Ramos (cell line): ENCODE data around the gene KLHDC4.
"Not testable (repeated sequence)": the region's sequence is repeated elsewhere in the genome, so short reads cannot be mapped to it uniquely, and the experiment has no call there.

ENCODE experiments used
- in situ Hi-C: fragments of 300-500 bp; cut with MboI; formaldehyde crosslinking; loops from one replicate; pipeline ENCODE4 v1.14.3; 2022; ENCODE audit warnings: low sequenced_read_pairs; ENCODE audit not compliant: unreplicated experiment

Gene KLHDC4

DNA sequence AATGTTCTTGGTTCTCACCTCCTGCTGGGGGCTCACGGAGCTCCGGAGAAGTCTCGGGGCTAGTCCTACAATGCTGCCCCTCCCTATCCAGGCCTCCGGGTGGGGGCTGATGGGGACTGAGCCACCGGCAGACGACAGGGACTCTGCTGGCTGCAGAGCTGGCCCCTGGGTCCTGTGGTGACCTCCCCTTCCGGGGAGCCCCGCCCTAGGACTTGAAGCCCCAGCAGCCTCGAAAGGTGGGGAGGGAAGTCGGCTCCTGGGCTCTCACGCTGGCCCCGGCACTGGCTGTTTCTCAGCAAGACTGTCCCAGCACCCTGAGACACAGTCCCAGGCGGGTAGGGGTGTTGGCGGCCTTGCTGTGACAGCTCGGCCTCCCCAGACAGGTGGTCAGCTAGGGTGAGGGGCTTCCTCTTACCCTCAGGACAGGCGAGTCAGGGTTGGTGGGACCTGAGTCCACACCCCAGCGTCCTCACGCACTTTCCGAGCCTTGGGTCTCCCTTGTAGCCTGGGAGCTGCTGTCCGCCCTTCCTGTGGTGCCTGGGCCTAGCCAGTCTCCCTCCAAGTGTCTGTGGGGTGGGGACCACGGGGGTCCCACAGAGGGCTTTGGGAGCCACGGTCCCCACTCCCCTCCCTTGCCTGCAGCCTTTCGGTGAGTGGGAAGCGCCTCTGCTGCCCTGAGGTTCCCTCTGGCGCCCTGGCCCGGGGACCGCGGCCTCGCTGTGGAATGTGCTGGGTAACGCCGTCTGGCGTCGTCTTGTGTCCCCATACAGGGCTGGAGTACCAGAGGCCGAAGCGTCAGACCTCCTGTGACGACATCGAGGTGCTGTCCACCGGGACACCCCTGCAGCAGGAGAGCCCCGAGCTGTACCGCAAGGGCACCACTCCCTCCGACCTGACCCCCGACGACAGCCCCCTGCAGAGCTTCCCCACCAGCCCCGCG lies 76.6 kb downstream of the KLHDC4 start:
- in situ Hi-C loops: no loop called here

DNA sequence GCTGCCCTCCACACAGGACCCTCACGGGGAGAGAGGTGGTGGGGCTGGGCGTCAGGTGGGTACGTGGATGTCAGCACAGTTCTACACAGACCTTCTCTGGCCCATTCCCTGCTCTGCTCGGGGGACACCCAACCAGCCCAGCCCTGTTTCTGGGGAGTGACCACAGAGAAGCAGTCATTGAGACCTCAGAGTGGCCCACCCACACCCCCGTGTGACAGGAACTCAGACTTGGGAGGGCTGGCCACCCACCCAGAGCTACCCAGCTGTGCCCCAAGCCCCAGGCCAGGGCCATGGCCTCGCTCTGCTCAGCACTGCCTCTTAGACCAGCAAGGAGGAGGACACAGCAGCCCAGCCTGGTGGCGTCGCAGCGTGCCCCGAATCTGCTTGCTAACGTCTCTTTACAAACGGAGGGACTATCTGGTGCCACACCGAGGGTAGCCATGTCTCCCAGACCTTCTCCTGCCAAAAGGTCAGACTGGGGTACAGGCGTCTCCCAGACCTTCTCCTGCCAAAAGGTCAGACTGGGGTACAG lies 77.7 kb downstream of the KLHDC4 start:
- in situ Hi-C loops: no loop called here

DNA sequence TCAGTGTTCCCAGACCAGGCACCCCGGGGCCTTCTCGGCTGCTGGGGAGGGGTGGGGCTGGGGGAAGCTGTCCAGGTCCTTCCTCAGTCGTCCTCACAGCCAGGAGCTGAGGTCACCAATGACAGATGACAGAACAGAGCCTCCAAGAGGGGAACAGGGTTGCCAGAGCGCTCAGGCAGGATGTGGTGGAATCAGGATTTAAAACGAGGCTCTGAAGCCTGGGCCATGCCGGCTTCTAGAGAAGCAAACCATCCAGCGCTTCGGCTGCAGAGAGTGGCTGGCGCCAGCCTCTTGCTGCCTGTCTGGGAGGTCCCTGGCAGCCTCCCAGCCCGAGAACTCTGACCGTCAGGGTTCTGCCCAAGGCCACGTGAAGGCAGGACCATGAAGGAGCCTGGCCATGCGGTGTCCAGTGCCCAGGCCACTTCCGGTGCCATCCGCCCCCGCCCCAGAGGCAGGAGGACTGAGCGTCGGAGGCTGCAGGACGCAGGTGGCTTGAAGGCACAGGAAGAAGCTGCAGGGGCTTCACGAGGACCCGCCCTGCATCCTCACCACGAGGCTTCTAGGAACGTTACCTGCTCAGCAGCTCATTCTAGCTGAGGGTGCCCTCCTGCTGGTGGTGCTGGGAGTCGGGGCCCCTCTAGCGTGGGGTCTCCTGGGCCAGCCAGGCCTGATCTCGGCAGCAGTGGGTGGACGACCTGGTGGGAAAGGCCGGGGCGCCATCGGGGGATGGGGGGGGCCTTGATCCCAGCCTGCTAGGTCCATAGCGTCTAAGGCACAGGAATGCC lies 78.5 kb downstream of the KLHDC4 start:
- in situ Hi-C loops: no loop called here

DNA sequence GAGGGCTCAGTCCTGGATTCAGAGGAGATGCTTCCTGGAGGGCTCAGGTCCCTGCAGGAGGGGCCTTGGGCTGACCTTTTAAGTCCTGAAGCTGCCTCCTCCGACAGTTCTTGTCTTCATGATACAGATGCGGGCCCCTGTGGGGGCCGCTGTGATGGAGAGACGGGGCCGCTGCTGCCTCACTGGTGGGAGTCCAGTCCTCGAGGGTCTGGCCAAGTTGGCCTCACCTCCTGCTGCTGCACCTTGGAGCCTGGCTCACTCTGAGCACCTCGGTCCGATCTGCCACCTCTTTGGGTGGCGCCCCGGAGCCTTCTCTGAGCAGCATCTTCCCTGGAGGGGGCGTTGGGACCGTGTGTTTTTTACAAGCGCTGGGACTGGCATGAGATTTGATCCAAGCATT lies 79.1 kb downstream of the KLHDC4 start:
- in situ Hi-C loops: no loop called here

DNA sequence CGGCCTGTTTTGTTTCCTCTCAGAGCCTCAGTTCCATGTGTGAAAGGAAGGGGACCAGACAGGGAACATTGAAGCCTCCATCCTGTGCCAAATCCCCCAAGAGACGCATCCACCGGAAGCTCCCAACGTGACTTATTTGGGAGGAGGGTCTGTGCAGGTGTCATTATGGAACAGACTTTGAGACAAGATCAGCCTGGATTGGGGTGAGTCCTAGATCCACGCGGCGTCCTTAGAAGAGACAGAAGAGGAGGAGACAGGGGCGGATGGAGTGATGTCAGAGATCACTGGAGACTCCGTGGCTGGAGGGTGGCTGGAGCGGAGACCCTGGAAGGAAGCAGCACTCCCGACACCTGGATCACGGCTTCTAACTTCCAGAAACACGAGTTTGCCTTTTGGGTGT lies 80.0 kb downstream of the KLHDC4 start:
- in situ Hi-C loops: no loop called here

DNA sequence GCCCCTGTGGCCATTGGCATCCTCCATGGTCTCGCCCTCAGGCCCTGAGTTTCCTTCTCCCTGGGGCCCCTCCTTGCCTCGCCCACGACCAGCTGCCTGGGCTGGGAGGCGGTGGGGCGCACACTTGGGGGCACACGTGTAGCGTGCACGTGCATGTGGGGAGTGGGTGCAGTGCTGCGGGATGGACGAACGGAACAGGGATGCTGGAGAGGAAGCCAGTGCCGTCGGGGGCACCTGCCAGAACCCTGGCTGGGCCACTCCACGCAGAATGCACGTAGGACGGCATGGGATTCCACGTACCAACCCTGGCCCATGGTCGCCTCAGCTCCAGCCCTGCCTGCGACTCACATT lies 80.4 kb downstream of the KLHDC4 start:
- in situ Hi-C loops: no loop called here

DNA sequence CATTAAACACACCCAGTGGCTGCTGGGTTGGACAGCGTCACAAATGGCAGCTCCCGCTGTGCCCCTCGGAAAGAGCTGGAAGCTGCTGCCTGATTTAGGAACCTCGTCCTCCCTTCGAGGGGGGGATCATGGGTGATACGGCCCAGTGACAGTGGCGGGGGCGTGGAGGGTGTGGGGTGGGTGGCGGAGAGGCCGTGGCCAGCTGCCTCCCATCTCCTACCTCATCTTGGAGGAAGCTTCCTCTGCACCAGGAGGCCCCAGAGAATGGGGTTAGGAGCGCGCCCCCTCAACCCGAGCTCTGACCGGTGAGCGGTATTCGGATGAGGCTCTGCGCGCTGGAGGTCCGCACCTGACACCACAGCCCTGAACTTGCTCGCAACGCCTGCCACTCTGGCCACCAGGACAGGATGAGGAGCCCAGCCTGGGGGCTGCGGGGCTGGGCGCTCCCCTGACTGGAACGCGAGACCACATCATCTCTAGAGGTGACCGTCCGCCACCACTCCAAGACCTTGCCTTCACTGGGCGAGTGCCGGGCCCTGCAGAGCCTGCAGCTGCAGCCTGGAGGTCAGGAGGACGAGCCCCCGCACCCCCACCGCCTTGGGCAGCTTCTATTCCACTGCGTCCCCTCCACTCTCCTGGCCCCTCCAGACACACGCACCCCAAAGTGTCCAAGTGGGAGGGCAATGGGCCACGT lies 80.9 kb downstream of the KLHDC4 start:
- in situ Hi-C loops: no loop called here

DNA sequence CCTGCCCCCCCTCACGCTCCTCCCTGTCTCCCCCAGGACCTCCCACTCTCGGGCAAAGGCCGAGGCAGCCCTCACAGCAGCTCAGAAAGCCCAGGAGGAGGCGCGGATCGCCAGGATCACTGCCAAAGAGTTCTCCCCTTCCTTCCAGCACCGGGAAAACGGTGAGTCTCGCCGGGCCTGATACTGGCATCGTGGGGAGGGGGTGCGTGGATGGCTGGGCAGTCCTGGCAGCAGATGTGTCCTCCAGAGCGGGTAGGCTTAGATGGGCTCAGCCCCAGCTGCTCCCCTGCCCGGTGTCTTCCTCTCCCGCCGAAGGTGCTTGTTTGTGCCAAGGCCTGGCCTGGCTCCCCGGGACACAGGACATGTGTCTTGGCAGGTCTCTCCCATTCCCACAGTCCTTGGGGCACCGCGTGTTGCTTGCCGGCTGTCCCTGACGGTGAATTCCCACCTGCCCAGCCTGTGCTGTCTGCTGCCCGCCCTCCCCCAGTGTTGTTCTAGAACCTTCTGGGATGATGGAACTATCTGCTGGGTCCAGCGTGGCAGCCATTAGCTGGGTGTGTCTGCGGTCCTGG lies 81.6 kb downstream of the KLHDC4 start:
- in situ Hi-C loops: no loop called here

DNA sequence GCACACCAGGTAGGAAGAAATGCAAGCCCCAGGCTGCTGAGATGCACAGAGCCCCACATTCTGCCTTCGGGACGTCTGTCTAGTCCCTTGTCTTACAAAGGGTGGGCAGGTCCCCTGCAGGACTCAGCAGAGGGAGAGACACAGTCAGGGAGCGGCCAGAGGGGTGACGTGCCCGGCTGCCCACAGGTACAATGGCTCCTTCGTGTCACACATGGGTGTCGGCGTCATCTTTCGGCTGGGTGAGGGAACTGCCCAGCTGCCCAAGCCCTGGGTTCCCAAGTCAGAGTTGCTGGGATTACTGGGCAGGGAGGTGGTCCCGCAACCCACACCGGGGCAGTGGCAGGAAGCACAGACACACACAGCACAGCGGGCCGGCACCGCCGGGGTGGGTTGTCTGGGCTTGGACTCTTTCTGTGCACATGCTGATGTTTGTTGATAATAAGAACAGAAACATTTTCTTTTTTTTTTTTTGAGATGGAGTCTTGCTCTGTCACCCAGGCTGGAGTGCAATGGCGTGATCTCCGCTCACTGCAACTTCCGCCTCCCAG lies 82.9 kb downstream of the KLHDC4 start:
- in situ Hi-C loops: no loop called here

DNA sequence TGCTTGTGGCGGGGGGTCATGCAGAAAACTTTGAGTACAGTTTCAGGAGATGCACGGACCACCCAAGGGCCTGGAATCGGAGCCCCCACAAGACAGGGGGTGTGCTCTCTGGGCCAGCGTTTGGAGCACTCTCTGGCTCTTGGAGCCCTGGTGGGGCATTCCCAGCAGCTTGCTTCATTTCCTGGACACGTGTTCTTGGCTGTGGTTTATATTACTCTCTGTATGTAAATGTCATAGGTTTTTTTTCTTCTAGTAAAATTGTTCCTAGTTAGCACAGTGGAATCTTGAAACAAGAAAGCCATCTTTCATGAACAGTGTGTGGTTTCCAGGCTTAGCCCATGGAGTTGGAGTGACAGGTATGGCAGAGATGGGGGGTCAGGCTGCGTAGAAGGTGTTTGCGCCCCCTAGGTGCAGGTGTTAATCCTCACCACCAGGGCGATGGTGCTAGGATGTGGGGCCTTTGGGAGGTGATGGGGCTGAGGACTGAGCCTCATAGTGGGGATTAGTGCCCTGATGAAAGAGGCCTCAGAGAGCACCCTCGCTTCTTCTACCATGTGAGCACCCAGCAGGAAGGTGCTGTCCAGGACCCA lies 83.7 kb downstream of the KLHDC4 start:
- in situ Hi-C loops: no loop called here

DNA sequence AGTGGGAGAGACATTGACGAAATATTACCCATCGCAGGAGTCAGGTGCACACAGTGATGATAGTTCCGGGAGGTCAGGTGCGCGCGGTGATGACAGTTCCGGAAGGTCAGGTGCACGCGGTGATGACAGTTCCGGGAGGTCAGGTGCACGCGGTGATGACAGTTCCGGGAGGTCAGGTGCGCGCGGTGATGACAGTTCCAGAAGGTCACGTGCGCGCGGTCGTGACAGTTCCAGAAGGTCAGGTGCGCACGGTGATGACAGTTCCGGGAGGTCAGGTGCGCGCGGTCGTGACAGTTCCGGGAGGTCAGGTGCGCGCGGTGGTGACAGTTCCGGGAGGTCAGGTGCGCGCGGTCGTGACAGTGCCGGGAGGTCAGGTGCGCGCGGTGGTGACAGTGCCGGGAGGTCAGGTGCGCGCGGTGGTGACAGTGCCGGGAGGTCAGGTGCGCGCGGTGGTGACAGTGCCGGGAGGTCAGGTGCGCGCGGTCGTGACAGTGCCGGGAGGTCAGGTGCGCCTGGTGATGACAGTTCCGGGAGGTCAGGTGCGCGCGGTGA lies 84.7 kb downstream of the KLHDC4 start:
- in situ Hi-C loops: not testable (repeated sequence)

DNA sequence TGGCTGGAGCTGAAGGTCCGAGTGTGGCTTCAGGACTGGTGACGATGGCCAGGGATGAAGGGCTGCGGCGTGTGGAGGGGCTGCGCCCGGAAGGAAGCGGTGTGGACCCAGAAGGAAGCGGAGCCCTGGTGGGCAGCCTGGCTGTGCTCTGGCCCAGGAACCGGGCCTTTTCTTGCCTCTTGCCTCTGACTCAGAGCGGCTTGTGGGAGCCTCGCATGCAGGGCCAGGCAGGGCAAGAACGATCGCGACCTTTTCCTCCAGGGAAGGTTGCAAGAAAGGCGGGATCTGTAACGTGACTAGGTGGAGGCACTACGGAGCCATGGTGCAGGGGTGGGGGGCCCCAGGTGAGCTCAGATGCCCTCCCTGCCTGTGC lies 85.5 kb downstream of the KLHDC4 start:
- in situ Hi-C loops: no loop called here

DNA sequence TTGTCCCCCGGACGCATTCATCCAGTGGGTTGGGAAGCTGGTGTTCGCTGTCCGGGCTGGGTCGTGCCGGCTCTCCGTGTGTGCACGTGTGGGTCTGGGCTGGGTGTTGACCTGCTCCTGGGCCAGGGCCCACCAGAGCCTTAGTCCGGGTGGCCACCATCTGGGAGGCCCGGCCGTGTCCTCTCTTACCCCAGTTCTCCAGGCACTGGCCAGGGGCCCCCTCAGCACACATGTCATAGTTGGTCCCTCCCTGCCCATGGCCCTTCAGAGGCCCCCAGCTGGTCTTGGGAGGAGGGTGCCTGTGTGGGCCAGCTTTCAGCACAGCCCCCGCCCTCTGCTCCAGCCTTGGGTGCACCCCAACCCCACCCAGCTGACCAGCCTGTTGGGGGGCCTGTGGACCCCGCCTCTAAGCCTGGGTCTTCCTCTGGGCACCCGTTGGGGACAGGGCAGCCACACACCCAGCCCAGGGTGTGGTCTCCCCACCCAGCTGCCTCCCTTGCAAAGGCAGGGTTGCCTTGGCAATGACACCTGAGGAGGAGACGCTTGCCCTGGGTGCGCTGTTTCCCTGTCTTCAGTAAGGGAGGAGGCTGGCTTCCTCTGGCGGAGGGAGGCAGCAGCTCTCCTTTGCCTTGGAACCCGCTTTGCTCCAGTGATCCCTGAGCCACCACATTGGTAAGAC lies 86.1 kb downstream of the KLHDC4 start:
- in situ Hi-C loops: no loop called here

DNA sequence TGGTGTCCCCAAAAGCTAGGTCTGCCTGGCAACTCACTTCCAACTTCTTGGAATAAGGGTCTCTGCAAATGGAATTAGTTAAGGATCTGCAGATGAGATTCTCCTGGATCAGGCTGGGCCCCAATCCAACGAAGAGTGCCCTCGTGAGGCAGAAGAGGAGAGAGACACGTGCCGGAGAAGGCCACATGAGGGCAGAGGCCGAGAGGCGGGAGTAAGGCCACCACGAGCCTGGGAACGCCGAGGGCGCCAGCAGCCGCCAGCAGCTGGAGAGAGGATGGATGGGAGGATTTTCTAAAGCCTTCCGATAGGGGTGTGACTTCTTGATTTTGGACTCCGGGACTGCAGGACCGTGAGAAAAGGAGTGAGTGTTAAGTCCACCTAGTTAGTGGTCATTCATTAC lies 87.2 kb downstream of the KLHDC4 start:
- in situ Hi-C loops: no loop called here

DNA sequence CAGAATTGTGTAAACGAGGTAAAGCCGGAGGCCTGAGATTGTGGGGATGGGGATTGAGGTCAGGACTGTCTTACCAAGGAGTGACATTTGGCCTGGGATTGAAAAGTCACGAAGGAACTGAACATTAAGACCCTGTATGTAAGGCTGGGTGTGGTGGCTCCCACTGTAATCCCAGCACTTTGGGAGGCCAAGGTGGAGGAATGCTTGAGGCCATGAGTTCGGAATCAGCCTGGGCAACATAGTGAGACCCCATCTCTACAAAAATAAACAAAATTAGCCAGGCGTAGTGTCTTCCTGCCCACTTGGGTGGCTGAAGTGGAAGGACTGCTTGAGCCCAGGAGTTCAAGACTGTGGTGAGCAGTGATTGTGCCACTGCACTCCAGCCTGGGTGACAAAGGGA lies 88.0 kb downstream of the KLHDC4 start:
- in situ Hi-C loops: no loop called here

DNA sequence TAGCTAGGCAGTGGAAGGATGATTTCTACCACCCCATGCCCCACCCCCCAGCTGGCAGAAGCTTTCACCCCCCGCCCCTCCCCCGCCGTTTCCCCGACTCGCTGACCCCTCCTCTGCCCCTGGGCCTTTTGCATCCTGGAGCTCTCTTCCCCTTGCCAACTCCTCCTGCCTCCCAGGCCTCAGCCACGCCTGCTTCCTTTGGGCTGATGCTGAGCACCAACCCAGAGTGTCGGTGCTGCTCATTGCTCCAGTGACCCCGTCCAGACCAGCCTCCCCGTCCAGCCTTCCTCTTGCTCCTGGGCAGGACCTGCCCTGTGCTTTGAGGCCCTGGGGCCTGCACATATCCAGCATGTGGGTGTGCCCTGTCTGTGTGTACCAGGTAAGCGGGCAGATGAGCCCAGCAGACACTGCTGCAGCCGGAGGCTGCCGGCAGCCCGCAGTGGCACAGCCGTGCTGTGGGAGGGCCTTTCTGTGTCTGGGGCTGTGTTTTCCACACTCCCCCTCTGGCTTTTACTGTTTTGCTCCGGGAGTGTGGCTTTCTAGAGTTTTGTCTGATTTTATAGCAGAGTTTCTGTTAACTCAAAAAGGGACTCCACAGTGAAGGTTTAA lies 90.6 kb downstream of the KLHDC4 start:
- in situ Hi-C loops: no loop called here

DNA sequence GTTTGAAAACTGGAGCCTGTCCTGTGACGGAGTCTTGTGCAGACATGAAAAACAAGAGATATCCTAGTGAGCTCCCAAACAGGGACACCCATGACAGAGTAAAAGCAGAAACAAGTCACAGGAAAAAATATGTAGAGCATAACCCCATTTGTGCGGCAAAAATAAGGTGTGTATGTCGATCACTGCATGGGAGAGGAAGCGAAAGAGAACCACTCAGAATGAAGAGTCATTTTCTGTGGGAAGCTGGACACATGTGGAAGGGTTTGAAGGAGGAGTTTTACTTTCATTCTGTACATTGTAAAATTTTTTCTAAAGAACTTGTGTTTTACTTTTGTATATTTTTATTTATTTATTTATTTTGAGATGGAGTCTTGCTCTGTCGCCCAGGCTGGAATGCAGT lies 91.4 kb downstream of the KLHDC4 start:
- in situ Hi-C loops: no loop called here

DNA sequence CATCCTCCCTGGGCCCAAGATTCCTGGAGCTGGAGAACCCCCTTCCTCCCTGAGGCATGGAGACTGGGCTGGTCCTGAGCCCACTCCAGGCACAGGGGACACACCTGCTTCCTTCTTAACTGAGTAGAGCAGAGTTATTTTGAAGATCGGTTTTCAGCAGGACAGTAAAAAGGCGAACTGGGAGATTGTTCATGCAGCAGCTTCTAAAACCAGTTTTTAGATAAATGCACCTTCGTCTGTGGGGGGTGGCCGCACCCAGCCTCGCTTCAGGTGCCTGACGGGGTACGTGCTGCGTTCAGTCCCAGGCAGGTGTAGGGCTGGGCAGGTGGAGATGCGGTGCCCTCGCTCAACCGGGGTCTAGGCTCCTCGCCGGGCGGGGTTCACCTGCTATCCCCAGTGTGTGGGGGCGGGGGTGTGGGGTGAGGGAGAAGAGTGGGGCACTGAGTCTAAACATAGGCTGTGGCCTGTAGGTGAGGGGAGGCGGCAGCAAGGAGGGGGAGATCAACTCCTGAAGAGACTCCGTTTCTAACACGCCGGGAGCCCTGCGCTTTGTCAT lies 94.0 kb downstream of the KLHDC4 start:
- in situ Hi-C loops: no loop called here
